Ovary (tissue), 3 donors: Measurements from ENCODE around the gene ZNF416.

Source experiments
- POLR2A ChIP-seq: fragments of 450-650 bp; IDR thresholded peaks from one replicate; pipeline ENCODE4 v1.6.1; 2017; ENCODE audit warnings: antibody characterized with exemption, mild to moderate bottlenecking, moderate library complexity
- TF ChIP-seq, protein P1 (sequence below), 3 donors: fragments of 450-650 bp in 2 of 3; fragments of 200-600 bp in 1 of 3; IDR thresholded peaks; one replicate each; pipeline versions ENCODE4 v1.5.1 to v1.8.0; 2016 to 2022; ENCODE audit warnings: antibody characterized with exemption in 3 of 3, mild to moderate bottlenecking in 1 of 3
- donor health status: DM: no; HTN: no; CAD: no.

DNA sequence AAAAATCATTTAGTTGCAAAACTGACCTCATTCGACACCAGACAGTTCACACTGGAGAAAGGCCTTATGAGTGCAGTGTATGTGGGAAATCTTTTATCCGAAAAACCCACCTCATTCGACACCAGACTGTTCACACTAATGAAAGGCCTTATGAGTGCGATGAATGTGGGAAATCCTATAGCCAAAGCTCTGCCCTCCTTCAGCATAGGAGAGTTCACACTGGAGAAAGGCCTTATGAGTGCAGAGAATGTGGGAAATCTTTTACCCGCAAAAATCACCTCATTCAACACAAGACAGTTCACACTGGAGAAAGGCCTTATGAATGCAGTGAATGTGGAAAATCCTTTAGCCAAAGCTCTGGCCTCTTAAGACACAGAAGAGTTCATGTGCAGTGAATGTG lies 28.2 kb upstream of the ZNF416 start:
- TF ChIP-seq, protein P1, sequence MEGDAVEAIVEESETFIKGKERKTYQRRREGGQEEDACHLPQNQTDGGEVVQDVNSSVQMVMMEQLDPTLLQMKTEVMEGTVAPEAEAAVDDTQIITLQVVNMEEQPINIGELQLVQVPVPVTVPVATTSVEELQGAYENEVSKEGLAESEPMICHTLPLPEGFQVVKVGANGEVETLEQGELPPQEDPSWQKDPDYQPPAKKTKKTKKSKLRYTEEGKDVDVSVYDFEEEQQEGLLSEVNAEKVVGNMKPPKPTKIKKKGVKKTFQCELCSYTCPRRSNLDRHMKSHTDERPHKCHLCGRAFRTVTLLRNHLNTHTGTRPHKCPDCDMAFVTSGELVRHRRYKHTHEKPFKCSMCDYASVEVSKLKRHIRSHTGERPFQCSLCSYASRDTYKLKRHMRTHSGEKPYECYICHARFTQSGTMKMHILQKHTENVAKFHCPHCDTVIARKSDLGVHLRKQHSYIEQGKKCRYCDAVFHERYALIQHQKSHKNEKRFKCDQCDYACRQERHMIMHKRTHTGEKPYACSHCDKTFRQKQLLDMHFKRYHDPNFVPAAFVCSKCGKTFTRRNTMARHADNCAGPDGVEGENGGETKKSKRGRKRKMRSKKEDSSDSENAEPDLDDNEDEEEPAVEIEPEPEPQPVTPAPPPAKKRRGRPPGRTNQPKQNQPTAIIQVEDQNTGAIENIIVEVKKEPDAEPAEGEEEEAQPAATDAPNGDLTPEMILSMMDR (IDR thresholded peaks at IDR 0.05) = no peak
- TF ChIP-seq POLR2A = no peak
